HG03558 (cell line): Measurements from ENCODE around the gene HIVEP3.

Experiments used
- ATAC-seq: cut with Tn5 transposase; IDR thresholded peaks from one replicate; pipeline ENCODE4 v1.9.1; 2021; ENCODE audit warnings: moderate number of reproducible peaks; ENCODE audit not compliant: unreplicated experiment; ENCODE audit errors: extremely low read depth

The HIVEP3 gene

DNA sequence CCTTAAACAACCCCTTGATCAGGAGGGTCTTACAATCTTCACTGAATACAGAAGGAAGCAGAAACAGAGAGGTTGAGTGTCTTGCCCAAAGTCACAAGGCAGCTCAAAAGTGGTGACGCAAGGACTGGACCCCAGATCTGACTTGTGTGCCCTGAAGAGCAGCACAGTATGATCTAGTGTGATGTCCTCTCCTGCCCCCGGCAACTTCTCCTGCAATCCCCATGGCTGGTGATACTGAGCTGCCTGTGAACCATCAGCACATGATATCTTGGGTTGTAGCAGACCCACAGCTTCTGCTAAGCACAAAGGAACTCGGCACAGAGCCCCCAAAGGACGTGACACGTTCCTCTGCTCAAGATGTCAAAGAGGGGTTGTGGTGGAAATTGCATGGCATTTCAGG lies 383.0 kb downstream of the HIVEP3 start:
- no peak for ATAC-seq

DNA sequence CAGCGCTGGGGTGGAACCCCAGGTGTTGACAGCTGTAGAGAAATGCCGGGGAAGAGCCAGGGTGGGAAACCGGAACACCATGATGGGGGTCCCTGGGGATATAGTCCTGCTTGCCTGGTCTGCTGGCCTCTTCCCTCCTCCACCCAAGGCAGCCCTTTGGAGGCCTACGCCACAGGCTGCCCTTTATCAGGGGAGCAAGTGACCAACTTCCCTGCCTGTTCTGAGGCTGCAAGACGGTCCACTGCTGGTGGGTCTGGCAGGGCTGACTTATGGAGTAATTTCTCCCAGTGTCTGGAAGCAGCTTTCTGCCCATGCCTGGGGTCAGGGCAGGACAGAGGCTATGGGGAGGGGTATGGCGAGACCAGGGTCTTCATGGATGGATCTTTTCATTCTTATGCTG lies 383.4 kb downstream of the HIVEP3 start:
- ATAC-seq = no peak

DNA sequence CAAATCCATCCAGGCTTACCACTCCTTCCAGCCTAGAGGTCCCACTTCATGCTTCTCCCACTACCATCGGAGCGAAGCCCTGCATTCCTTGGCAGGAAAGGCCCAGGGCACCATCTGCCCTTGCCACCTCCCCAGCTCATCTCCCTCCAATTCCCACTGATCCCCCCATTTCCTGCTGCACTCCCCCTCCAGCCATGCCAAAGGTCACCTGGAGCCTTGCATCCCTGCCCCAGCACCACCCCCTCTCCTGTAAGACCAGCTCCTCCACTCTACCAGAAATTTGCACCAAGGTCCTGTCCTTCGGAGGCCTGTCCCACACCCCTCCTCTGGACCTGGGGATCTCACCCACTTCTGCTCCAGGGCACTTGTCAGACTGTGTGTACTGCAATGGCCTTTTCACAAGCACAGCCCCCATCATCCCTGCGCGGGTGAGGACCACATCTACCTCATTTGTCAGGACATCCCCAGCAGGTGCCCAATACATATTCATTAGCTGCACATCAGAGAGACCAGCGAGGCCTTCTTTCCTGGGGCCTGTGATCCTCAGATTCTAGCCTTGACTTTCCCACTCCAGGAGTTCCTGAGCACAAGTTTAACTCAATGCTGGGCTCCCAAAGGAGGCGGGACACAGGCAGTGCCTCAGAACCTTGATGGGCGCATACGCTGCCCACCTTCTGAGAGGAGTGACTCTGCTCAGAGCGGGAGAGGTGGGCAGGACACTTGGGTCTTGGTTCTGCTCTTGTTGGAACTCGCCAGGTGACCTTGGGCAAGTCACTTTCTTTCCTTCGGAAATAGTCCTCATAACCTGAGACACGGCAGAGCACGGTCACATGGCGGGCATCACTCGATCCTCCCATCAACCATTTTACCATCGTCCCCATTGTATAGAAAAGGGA lies 384.3 kb downstream of the HIVEP3 start:
- ATAC-seq = no peak

DNA sequence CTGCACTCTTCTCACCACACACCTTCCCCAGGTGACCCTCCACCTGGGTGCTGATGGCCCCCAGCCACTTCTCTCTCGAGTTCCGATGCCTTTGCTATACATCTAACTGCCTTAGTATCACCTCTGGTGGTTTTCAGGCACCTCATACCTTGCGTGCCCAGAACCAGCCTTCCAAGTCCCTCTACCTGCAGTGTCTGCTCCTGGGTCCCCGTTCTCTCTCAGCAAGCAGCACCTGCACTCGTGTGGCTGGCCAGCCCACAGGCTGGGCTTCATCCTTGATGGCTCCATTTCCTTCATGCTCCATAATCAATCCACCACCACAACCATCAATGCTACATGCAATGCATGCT lies 385.0 kb downstream of the HIVEP3 start:
- ATAC-seq = no peak

DNA sequence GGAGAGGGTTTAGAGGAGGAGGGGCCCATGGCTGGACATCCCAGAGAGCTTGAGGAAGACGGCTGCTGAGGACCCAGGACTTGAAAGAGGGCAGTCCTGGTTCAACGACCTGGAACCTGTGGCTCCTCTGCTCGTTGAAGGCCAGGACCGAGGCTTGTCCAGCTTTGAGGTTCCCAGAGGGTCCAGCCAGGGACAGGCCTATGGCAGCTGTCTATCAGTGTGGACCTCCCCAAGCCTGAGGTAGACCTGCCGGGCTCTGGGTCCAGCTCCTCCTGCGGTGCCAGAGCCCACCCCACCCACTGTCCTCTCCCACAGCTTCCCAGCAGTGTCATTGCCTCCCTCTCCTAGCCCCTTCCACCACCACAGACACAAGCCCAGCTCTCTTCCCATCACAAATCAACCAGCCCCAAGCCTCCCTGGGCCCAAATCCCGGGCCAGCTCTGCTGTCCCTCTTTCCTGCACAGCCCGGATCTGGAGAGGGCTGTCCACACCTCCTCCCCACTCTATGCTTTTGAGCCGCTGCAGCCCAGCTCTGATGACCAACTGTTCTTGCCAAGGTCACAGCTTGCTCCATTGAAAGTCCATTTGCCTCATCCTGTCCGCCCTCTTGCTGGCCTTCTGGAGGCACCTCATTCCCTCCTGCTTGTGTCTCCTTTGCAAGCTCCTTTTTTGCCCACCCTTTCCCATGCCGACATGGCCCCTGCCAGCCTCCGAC lies 385.5 kb downstream of the HIVEP3 start:
- no peak for ATAC-seq

- ATAC-seq = no peak
Measured at GRCh38 chr1:41532206-41532975, 386.3 kb downstream of the HIVEP3 start.

GRCh38 chr1:41530411-41530810 lies 388.3 kb downstream of the HIVEP3 start:
- no peak for ATAC-seq

- ATAC-seq = no peak
Measured at GRCh38 chr1:41529621-41530395, 388.9 kb downstream of the HIVEP3 start.

DNA sequence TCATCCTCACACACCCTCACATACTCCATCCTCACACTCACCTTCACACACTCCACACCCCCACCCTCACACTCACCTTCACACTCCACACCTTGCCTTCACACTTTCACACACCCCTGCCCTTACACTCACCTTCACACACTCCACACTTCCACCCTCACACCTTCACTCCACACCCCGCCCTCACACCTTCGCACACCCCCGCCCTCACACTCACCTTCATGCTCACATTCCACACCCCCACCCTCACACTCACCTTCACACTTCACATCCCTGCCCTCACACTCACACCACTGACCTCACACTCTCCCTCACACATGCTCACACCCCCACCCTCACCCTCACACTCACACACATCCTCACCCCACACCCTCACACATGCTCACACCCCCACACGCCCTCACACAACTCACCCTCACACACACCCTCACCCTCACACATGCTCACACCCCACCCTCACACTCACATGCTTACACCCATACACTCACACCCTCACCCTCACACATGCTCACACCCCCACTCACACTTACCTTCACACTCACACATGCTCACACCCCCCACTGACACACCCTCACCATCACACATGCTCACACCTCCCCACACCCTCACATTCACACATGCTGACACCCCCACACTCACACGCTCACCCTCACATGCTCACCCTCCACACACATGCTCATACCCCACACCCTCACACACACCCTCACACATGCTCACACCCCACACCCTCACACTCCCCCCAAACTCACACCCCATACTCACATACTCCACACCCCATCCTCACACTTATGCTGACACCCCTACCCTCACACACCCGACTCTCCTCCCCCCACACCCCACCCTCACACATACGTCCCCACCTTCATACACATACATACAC lies 389.8 kb downstream of the HIVEP3 start:
- no peak for ATAC-seq

DNA sequence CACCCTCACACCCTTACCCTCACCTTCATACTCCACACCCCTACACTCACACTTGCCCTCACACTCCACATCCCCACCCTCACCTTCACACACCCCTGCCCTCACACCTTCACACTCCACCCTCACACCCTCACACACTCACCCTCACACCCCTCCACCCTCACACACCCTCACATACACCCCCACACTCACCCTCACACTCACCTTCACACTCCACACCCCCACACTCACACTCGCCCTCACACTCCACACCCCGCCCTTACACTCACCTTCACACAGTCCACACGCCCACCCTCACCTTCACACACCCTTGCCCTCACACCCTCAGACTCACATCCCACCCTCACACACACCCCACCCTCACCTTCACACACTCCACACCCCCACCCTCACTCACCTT lies 390.6 kb downstream of the HIVEP3 start:
- no peak for ATAC-seq

GRCh38 chr1:41526956-41527561 lies 391.7 kb downstream of the HIVEP3 start:
- ATAC-seq = no peak

GRCh38 chr1:41525891-41526587 lies 392.7 kb downstream of the HIVEP3 start:
- no peak for ATAC-seq

DNA sequence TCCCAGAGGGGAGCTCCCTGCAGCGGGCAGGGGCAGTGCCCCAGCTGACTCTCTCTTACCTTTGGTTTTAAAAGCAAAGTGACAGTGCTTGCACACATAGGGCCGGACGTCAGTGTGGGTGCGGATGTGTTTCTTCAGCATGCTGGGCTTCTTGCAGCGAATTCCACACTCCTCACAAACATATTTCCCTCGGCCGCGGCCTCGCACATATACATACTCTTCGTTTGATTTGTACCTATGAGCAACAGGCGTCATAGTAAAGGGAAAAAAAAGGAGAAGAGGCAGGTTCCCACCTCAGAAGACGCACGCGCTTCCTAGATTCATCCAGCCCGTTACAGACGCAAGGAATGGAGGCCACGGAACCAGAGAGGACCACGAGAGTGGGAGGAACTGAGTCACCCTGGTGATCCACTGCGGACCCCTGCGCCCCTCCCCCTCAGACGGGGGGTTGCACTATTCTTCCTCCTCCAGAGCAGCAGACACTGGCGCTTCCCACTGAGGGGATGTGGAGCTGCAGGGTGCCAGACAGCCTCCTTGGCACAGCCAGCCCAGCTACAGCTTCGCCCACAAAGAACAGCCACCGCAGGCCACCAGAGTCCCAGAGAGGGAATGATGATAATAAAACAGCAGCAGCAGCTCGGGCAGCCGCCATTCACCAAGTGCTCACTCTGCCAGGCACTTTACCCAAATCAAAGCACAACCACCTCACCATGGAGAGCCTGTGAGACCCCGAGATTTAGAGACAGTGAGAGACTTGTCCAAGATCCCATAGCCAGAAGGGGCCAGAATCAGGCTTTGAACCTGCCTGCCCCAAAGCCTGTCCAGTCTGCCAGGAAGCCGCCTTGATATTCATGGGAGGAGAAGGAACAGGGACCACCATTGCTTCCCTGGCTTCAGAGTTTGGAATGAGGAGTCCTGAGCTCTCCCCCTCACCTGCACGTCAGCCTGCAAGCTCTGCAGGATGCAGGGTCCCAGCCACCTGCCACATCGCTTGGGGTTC lies 393.7 kb downstream of the HIVEP3 start:
- no peak for ATAC-seq

GRCh38 chr1:41523949-41524675 lies 394.6 kb downstream of the HIVEP3 start:
- no peak for ATAC-seq

DNA sequence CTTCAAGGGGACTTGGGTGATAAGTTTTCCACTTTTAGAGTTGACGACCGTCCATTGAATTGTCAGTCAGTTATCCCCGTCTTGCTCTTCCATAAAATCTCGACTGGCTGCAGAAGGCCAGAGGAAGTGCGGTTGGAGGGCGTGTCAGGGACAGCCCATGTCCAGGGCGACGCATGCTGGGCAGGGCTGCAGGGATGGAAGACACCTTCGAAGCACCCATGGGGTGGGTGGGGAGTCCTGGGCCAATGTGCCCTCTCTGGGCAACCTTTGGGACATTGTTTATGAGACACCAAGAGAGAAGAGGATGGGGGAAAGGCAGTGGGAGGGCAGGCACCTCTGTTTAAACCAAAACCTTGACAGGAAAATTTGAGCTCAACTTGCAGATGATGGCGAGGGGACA lies 395.7 kb downstream of the HIVEP3 start:
- no peak for ATAC-seq

- ATAC-seq = no peak
Measured at GRCh38 chr1:41521766-41522165, 397.0 kb downstream of the HIVEP3 start.
